Mesendoderm (in vitro differentiated cells): ENCODE data around the gene TMPRSS11D.

ENCODE experiments used
- DNase-seq: peaks from one replicate; pipeline ENCODE4 v3.0.0; 2013
- H2AK5ac ChIP-seq: 2 replicates; pipeline ENCODE4 v1.6.1; 2013; ENCODE audit warnings: low read length, inconsistent platforms
- H2BK120ac ChIP-seq: 2 replicates; pipeline ENCODE4 v1.6.1; 2013; ENCODE audit warnings: low read depth, mild to moderate bottlenecking, low read length, moderate library complexity, mixed read lengths
- H2BK15ac ChIP-seq: replicated peaks from 2 replicates; pipeline ENCODE4 v1.6.1; 2013; ENCODE audit warnings: low read depth, mild to moderate bottlenecking, moderate library complexity
- H2BK5ac ChIP-seq: 2 replicates; pipeline ENCODE4 v1.6.1; 2013; ENCODE audit warnings: low read length, inconsistent platforms
- H3K18ac ChIP-seq: 2 replicates; pipeline ENCODE4 v1.6.1; 2013; ENCODE audit warnings: mild to moderate bottlenecking, low read length, mixed read lengths
- H3K23ac ChIP-seq: one replicate; pipeline ENCODE4 v1.6.1; 2013; ENCODE audit warnings: low read length
- H3K27ac ChIP-seq: 2 replicates; pipeline ENCODE4 v1.5.1; 2013; ENCODE audit warnings: low read depth, mild to moderate bottlenecking, inconsistent platforms, low read length, moderate library complexity
- H3K27me3 ChIP-seq: 2 replicates; pipeline ENCODE4 v1.6.1; 2013; ENCODE audit warnings: low read length, control low read depth, mild to moderate bottlenecking, inconsistent platforms; ENCODE audit not compliant: insufficient read depth, poor library complexity
- H3K36me3 ChIP-seq: 2 replicates; pipeline ENCODE4 v1.6.1; 2013; ENCODE audit warnings: low read length, inconsistent platforms; ENCODE audit not compliant: control insufficient read depth, insufficient read depth
- H3K4ac ChIP-seq: one replicate; pipeline ENCODE4 v1.6.1; 2013; ENCODE audit warnings: low read depth, mild to moderate bottlenecking, low read length, moderate library complexity
- H3K4me1 ChIP-seq: 2 replicates; pipeline ENCODE4 v1.6.1; 2013; ENCODE audit warnings: low read depth, low read length, inconsistent platforms; ENCODE audit not compliant: control insufficient read depth
- H3K4me2 ChIP-seq: 2 replicates; pipeline ENCODE4 v1.6.1; 2013; ENCODE audit warnings: low read length
- H3K4me3 ChIP-seq: 2 replicates; pipeline ENCODE4 v1.5.1; 2013; ENCODE audit warnings: mild to moderate bottlenecking, low read length
- H3K56ac ChIP-seq: one replicate; pipeline ENCODE4 v1.6.1; 2013; ENCODE audit warnings: low read length
- H3K79me1 ChIP-seq: 2 replicates; pipeline ENCODE4 v1.6.1; 2013; ENCODE audit warnings: low read length, inconsistent platforms
- H3K79me2 ChIP-seq: 2 replicates; pipeline ENCODE4 v1.6.1; 2013; ENCODE audit warnings: mild to moderate bottlenecking, low read length; ENCODE audit not compliant: control insufficient read depth, insufficient read depth
- H3K9ac ChIP-seq: 2 replicates; pipeline ENCODE4 v1.6.1; 2013; ENCODE audit warnings: low read length, inconsistent platforms
- H4K5ac ChIP-seq: one replicate; pipeline ENCODE4 v1.6.1; 2013; ENCODE audit warnings: low read length
- H4K8ac ChIP-seq: one replicate; pipeline ENCODE4 v1.6.1; 2013; ENCODE audit warnings: low read depth, mild to moderate bottlenecking, control low read depth, low read length, moderate library complexity
- WGBS: extraction: QIAGEN DNeasy Blood & Tissue Kit; methylation state at CpG from one replicate; pipeline ENCODE4 v1.1.7; 2013; ENCODE audit warnings: low lambda C conversion rate, missing lambda C conversion rate; ENCODE audit not compliant: insufficient coverage; ENCODE audit errors: extremely low coverage; 5-methylcytosine and 5-hydroxymethylcytosine counted together

TMPRSS11D gene

GRCh38 chr4:67820903-67821302 is 62.9 kb downstream of the TMPRSS11D start:
- H3K36me3 ChIP-seq, result no peaks in the 10 kb centered on the region
- no peak overlapping the region for H2BK15ac ChIP-seq
- H3K4me1 ChIP-seq, result no peaks in the 10 kb centered on the region
- H3K9ac ChIP-seq, result no peak overlapping the region
- no peaks in the 10 kb centered on the region for H3K27me3 ChIP-seq
- H3K79me2 ChIP-seq, result no peaks in the 10 kb centered on the region
- H3K18ac ChIP-seq, result no peak overlapping the region
- H3K23ac ChIP-seq, result no peak overlapping the region
- H2AK5ac ChIP-seq, result no peak overlapping the region
- no peak overlapping the region for H4K8ac ChIP-seq
- no peak overlapping the region for H4K5ac ChIP-seq
- H2BK120ac ChIP-seq, result no peak overlapping the region
- no peak overlapping the region for H3K4ac ChIP-seq
- H2BK5ac ChIP-seq, result no peak overlapping the region
- no peak overlapping the region for H3K4me3 ChIP-seq
- H3K27ac ChIP-seq, result no peak overlapping the region
- DNase-seq, result no peak
- no CpG with 5 or more reads among the region's 2 CpGs for WGBS
- H3K56ac ChIP-seq, result no peak overlapping the region
- no peak overlapping the region for H3K4me2 ChIP-seq
- H3K79me1 ChIP-seq, result no peaks in the 10 kb centered on the region

GRCh38 chr4:67810011-67810410 is 73.8 kb downstream of the TMPRSS11D start:
- no peaks in the 10 kb centered on the region for H3K4me1 ChIP-seq
- H4K5ac ChIP-seq, result no peak overlapping the region
- DNase-seq, result no peak
- no peaks in the 10 kb centered on the region for H3K79me2 ChIP-seq
- no CpG with 5 or more reads among the region's 1 CpG for WGBS
- H3K27ac ChIP-seq, result no peak overlapping the region
- H3K4ac ChIP-seq, result no peak overlapping the region
- H2BK120ac ChIP-seq, result no peak overlapping the region
- no peak overlapping the region for H2BK15ac ChIP-seq
- no peaks in the 10 kb centered on the region for H3K36me3 ChIP-seq
- no peak overlapping the region for H3K56ac ChIP-seq
- no peak overlapping the region for H4K8ac ChIP-seq
- H3K9ac ChIP-seq, result no peak overlapping the region
- no peak overlapping the region for H2BK5ac ChIP-seq
- no peak overlapping the region for H3K4me2 ChIP-seq
- no peak overlapping the region for H3K18ac ChIP-seq
- H3K23ac ChIP-seq, result no peak overlapping the region
- H3K4me3 ChIP-seq, result no peak overlapping the region
- no peaks in the 10 kb centered on the region for H3K79me1 ChIP-seq
- H3K27me3 ChIP-seq, result no peaks in the 10 kb centered on the region
- no peak overlapping the region for H2AK5ac ChIP-seq

GRCh38 chr4:67809502-67809901 is 74.3 kb downstream of the TMPRSS11D start:
- Histone ChIP-seq H3K4me2 (no peak overlapping the region), H4K8ac (no peak overlapping the region), H3K79me1 (no peaks in the 10 kb centered on the region), H2BK15ac (no peak overlapping the region), H3K27me3 (no peaks in the 10 kb centered on the region), H2AK5ac (no peak overlapping the region), H3K18ac (no peak overlapping the region), H3K4me3 (no peak overlapping the region), H2BK120ac (no peak overlapping the region), H3K27ac (no peak overlapping the region), H3K9ac (no peak overlapping the region), H3K79me2 (no peaks in the 10 kb centered on the region), H3K56ac (no peak overlapping the region), H3K4ac (no peak overlapping the region), H3K36me3 (no peaks in the 10 kb centered on the region), H4K5ac (no peak overlapping the region), H3K4me1 (no peaks in the 10 kb centered on the region), H2BK5ac (no peak overlapping the region), H3K23ac (no peak overlapping the region)
- peak; percentile 26 for DNase-seq
- no CpG with 5 or more reads among the region's 7 CpGs for WGBS

GRCh38 chr4:67796810-67797209 is 87.0 kb downstream of the TMPRSS11D start:
- H3K23ac ChIP-seq, result no peak overlapping the region
- no peak for DNase-seq
- H3K4me2 ChIP-seq, result no peak overlapping the region
- H3K4me1 ChIP-seq, result no peaks in the 10 kb centered on the region
- no peaks in the 10 kb centered on the region for H3K36me3 ChIP-seq
- no peak overlapping the region for H2BK5ac ChIP-seq
- H3K4ac ChIP-seq, result no peak overlapping the region
- H3K79me2 ChIP-seq, result no peaks in the 10 kb centered on the region
- H3K9ac ChIP-seq, result no peak overlapping the region
- no peak overlapping the region for H2BK120ac ChIP-seq
- H4K5ac ChIP-seq, result no peak overlapping the region
- no peak overlapping the region for H2BK15ac ChIP-seq
- H3K4me3 ChIP-seq, result no peak overlapping the region
- no peak overlapping the region for H3K18ac ChIP-seq
- no peak overlapping the region for H4K8ac ChIP-seq
- no peak overlapping the region for H3K27ac ChIP-seq
- H2AK5ac ChIP-seq, result no peak overlapping the region
- H3K56ac ChIP-seq, result no peak overlapping the region
- no peaks in the 10 kb centered on the region for H3K79me1 ChIP-seq
- H3K27me3 ChIP-seq, result no peaks in the 10 kb centered on the region

GRCh38 chr4:67790721-67791120 is 93.1 kb downstream of the TMPRSS11D start:
- no peaks in the 10 kb centered on the region for H3K79me1 ChIP-seq
- no peak overlapping the region for H3K4me3 ChIP-seq
- H3K4me2 ChIP-seq, result no peak overlapping the region
- no peak overlapping the region for H3K9ac ChIP-seq
- H2BK15ac ChIP-seq, result no peak overlapping the region
- H3K56ac ChIP-seq, result no peak overlapping the region
- no peaks in the 10 kb centered on the region for H3K4me1 ChIP-seq
- no peak for DNase-seq
- H2AK5ac ChIP-seq, result no peak overlapping the region
- no peak overlapping the region for H3K4ac ChIP-seq
- no peak overlapping the region for H2BK120ac ChIP-seq
- H3K27ac ChIP-seq, result no peak overlapping the region
- H3K18ac ChIP-seq, result no peak overlapping the region
- no peak overlapping the region for H4K5ac ChIP-seq
- H3K79me2 ChIP-seq, result no peaks in the 10 kb centered on the region
- no peaks in the 10 kb centered on the region for H3K36me3 ChIP-seq
- H3K23ac ChIP-seq, result no peak overlapping the region
- no peak overlapping the region for H4K8ac ChIP-seq
- no peaks in the 10 kb centered on the region for H3K27me3 ChIP-seq
- H2BK5ac ChIP-seq, result no peak overlapping the region

- Histone ChIP-seq H2AK5ac (no peak overlapping the region), H2BK5ac (no peak overlapping the region), H3K4ac (no peak overlapping the region), H3K9ac (no peak overlapping the region), H3K4me1 (no peaks in the 10 kb centered on the region), H4K8ac (no peak overlapping the region), H2BK120ac (no peak overlapping the region), H4K5ac (no peak overlapping the region), H3K36me3 (no peaks in the 10 kb centered on the region), H3K4me3 (no peak overlapping the region), H3K27me3 (no peaks in the 10 kb centered on the region), H3K27ac (no peak overlapping the region), H3K4me2 (no peak overlapping the region), H3K18ac (no peak overlapping the region), H3K23ac (no peak overlapping the region), H3K79me1 (no peaks in the 10 kb centered on the region), H3K56ac (no peak overlapping the region), H2BK15ac (no peak overlapping the region), H3K79me2 (no peaks in the 10 kb centered on the region)
- DNase-seq, result no peak
- no CpG with 5 or more reads among the region's 2 CpGs for WGBS
Measured at GRCh38 chr4:67787311-67787710, 96.5 kb downstream of the TMPRSS11D start.
